ENCODE results near the gene PCSK5. TPM values are rescaled to one million over a fixed set of nuclear protein-coding genes. Genes with fewer than 3 reads are reported as not detected.

Gene PCSK5
- polyA plus RNA-seq, 2 donors: 4.2 to 6.1 TPM

DNA sequence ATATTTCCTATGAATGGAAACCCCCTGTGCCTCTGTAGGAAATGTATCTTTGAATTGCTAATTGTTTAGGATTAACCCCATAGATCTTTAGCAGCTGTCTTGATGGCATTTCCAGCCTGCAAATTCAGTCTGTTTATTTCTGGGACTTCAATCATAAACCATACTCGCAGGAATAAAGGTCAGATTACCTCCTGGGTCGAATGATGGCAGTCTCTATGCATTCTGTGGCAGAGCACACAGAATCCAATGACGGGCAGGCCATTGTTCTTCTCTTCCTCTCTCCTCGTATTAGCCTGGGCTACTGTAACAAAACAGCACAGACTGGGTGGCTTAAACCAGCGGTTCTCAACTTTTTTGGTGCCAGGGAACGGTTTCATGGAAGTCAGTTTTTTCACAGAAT, 199.9 kb downstream of the PCSK5 start:
- no peaks in the 10 kb centered on the region for H3K27me3 ChIP-seq (ENCODE audit: control insufficient read depth in 1 of 2, insufficient read depth in 2 of 2, low read length in 2 of 2)
- no peak overlapping the region for H3K4me3 ChIP-seq (ENCODE audit: low read depth in 1 of 2, low read length in 2 of 2)
- H3K9me3 ChIP-seq (ENCODE audit: control insufficient read depth in 2 of 2, insufficient read depth in 1 of 2, low read depth in 1 of 2, low read length in 1 of 2): no peaks in the 10 kb centered on the region
- H3K4me1 ChIP-seq (ENCODE audit: control insufficient read depth in 2 of 2, insufficient read depth in 2 of 2, low read length in 1 of 2): no peaks in the 10 kb centered on the region
- WGBS, 2 donors: 72 to 78% methylated on average over 6 of the region's 6 CpGs
- H3K36me3 ChIP-seq (ENCODE audit: control insufficient read depth in 2 of 2, insufficient read depth in 2 of 2, low read length in 1 of 2): peaks cover 0 to 2% of the 10 kb centered on the region in 2 donors
- no peak overlapping the region for H3K27ac ChIP-seq (ENCODE audit: low read depth in 2 of 2, low read length in 1 of 2)

DNA sequence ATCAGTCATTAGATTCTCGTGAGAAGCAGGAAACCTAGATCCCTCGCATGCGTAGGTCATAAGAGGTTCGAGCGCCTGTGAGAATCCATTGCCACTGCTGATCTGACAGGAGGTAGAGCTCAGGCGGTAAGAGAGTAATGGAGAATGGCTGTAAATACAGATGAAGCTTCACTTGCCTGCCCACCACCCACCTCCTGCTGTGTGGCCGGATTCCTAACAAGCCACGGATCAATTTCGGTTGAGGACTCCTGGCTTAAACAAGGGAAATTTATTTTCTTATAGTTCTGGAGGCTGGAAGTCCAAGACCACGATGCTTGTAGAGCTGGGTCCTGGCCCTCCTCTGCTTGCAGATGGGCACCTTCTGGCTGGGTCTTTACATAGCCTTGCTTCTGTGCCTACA, 200.4 kb downstream of the PCSK5 start:
- Histone ChIP-seq H3K36me3 (ENCODE audit: control insufficient read depth in 2 of 2, insufficient read depth in 2 of 2, low read length in 1 of 2) (peaks cover 0 to 2% of the 10 kb centered on the region in 2 donors), H3K4me1 (ENCODE audit: control insufficient read depth in 2 of 2, insufficient read depth in 2 of 2, low read length in 1 of 2) (no peaks in the 10 kb centered on the region), H3K27me3 (ENCODE audit: control insufficient read depth in 1 of 2, insufficient read depth in 2 of 2, low read length in 2 of 2) (no peaks in the 10 kb centered on the region), H3K9me3 (ENCODE audit: control insufficient read depth in 2 of 2, insufficient read depth in 1 of 2, low read depth in 1 of 2, low read length in 1 of 2) (no peaks in the 10 kb centered on the region), H3K4me3 (ENCODE audit: low read depth in 1 of 2, low read length in 2 of 2) (no peak overlapping the region), H3K27ac (ENCODE audit: low read depth in 2 of 2, low read length in 1 of 2) (no peak overlapping the region)
- 88 to 95% methylated on average over 10 of the region's 10 CpGs for WGBS, 2 donors

DNA sequence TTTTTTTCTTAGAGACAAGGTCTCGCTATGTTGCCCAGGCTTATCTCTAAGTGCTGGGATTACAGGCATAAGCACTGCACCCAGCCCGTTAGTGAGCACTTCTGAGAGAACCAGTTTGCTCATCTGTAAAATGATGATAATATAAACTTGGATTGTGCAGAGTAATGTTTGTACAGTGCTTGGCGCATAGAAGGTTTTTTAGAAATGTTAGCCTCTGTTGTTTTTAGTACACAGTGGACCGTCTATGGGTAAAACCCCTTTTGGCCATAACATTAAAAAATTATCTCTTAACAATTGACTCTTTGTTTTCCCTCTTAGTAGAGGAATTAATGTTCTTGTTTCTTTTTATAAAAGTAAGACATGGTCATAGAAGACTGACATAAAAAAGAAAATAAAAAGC, 202.1 kb downstream of the PCSK5 start:
- Histone ChIP-seq H3K4me3 (ENCODE audit: low read depth in 1 of 2, low read length in 2 of 2) (no peak overlapping the region), H3K27me3 (ENCODE audit: control insufficient read depth in 1 of 2, insufficient read depth in 2 of 2, low read length in 2 of 2) (no peaks in the 10 kb centered on the region), H3K36me3 (ENCODE audit: control insufficient read depth in 2 of 2, insufficient read depth in 2 of 2, low read length in 1 of 2) (peaks cover 0 to 2% of the 10 kb centered on the region in 2 donors), H3K4me1 (ENCODE audit: control insufficient read depth in 2 of 2, insufficient read depth in 2 of 2, low read length in 1 of 2) (no peaks in the 10 kb centered on the region), H3K9me3 (ENCODE audit: control insufficient read depth in 2 of 2, insufficient read depth in 1 of 2, low read depth in 1 of 2, low read length in 1 of 2) (no peaks in the 10 kb centered on the region), H3K27ac (ENCODE audit: low read depth in 2 of 2, low read length in 1 of 2) (no peak overlapping the region)
- WGBS, 2 donors: 68 to 70% methylated on average over 4 of the region's 4 CpGs

DNA sequence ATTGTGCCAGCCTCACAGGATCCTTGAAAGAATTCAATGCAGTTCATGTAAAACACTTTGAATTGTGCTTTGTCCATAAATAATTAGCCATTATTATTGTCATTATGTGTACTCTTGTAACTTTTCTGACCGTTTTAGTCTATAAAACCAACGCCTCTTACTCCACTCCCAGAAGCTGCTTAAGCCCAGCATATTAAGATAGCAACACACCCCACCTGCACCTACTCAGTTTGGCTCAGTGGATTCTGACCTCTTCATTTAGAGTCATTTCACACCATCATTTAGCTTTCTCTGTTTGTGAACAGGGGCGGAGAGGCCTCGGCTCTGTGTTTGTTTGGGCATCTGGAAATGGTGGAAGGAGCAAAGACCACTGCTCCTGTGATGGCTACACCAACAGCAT, 205.1 kb downstream of the PCSK5 start:
- no peaks in the 10 kb centered on the region for H3K27me3 ChIP-seq (ENCODE audit: control insufficient read depth in 1 of 2, insufficient read depth in 2 of 2, low read length in 2 of 2)
- 83 to 90% methylated on average over 4 of the region's 4 CpGs for WGBS, 2 donors
- H3K27ac ChIP-seq (ENCODE audit: low read depth in 2 of 2, low read length in 1 of 2): no peak overlapping the region
- peaks cover 0 to 2% of the 10 kb centered on the region in 2 donors for H3K36me3 ChIP-seq (ENCODE audit: control insufficient read depth in 2 of 2, insufficient read depth in 2 of 2, low read length in 1 of 2)
- no peaks in the 10 kb centered on the region for H3K9me3 ChIP-seq (ENCODE audit: control insufficient read depth in 2 of 2, insufficient read depth in 1 of 2, low read depth in 1 of 2, low read length in 1 of 2)
- no peak overlapping the region for H3K4me3 ChIP-seq (ENCODE audit: low read depth in 1 of 2, low read length in 2 of 2)
- H3K4me1 ChIP-seq (ENCODE audit: control insufficient read depth in 2 of 2, insufficient read depth in 2 of 2, low read length in 1 of 2): no peaks in the 10 kb centered on the region

DNA sequence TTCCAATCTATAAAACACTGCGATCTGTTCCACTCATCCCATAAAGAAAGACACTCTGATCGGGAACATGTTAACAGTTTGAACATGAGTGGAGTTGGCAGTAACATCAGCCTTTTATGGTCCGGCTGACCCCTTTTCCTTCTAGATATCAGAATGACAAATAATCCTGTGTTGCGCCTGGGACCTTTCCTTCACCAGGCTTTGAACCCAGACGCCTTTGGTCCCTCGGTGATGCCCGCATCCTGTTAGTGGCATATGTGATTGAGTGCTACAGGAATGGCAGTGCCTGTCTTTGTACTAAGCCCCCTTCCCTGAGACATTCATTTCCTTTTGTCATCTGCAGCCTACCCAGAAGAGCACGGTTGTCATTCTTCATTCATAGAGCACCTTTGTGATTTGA, 209.0 kb downstream of the PCSK5 start:
- H3K4me1 ChIP-seq (ENCODE audit: control insufficient read depth in 2 of 2, insufficient read depth in 2 of 2, low read length in 1 of 2): no peaks in the 10 kb centered on the region
- 81 to 83% methylated on average over 8 of the region's 8 CpGs for whole genome bisulfite sequencing, 2 donors
- no peak overlapping the region for H3K4me3 ChIP-seq (ENCODE audit: low read depth in 1 of 2, low read length in 2 of 2)
- no peaks in the 10 kb centered on the region for H3K27me3 ChIP-seq (ENCODE audit: control insufficient read depth in 1 of 2, insufficient read depth in 2 of 2, low read length in 2 of 2)
- H3K9me3 ChIP-seq (ENCODE audit: control insufficient read depth in 2 of 2, insufficient read depth in 1 of 2, low read depth in 1 of 2, low read length in 1 of 2): no peaks in the 10 kb centered on the region
- H3K36me3 ChIP-seq (ENCODE audit: control insufficient read depth in 2 of 2, insufficient read depth in 2 of 2, low read length in 1 of 2): no peaks in the 10 kb centered on the region
- no peak overlapping the region for H3K27ac ChIP-seq (ENCODE audit: low read depth in 2 of 2, low read length in 1 of 2)

DNA sequence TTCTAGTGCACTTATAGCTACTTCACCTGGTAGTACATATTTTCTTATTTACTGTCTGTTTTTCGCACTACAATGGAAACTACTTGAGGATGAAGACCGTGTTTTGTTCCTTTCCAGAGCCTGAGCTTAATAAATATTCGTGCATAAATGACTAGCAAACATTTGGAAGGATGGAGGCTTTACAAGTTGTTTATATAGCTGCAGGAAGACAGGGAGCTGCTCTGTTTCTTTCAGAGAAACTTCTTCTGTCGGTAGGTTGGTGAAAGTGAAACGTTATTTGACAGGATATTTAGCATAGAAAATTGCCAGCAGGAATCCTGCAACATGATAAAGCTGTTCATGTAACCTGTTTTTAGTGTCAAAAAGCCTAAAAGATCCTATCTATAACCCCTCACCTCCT, 210.6 kb downstream of the PCSK5 start:
- WGBS, 2 donors: 51 to 55% methylated on average over 5 of the region's 5 CpGs
- Histone ChIP-seq H3K27ac (ENCODE audit: low read depth in 2 of 2, low read length in 1 of 2) (no peak overlapping the region), H3K9me3 (ENCODE audit: control insufficient read depth in 2 of 2, insufficient read depth in 1 of 2, low read depth in 1 of 2, low read length in 1 of 2) (no peaks in the 10 kb centered on the region), H3K36me3 (ENCODE audit: control insufficient read depth in 2 of 2, insufficient read depth in 2 of 2, low read length in 1 of 2) (no peaks in the 10 kb centered on the region), H3K27me3 (ENCODE audit: control insufficient read depth in 1 of 2, insufficient read depth in 2 of 2, low read length in 2 of 2) (no peaks in the 10 kb centered on the region), H3K4me3 (ENCODE audit: low read depth in 1 of 2, low read length in 2 of 2) (no peak overlapping the region), H3K4me1 (ENCODE audit: control insufficient read depth in 2 of 2, insufficient read depth in 2 of 2, low read length in 1 of 2) (no peaks in the 10 kb centered on the region)

DNA sequence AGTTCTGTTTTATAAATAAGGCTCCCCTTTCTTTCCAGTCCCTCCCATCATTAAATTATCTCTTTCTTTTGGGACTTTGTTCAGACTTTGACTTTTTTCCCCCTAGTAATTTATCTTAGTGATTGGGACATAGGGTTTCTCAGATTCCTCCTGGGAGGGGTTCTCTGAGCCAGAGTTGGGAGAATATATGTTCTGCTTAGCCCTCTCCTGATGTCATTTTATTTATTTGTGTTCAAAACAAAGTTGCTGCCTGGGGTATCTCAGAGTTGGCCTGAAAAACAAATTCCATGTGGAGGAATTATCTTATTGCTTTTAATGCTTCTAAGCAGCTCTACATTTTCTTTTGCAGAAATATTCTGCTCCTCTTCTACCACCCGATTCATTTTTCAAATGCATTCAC, 211.0 kb downstream of the PCSK5 start:
- H3K36me3 ChIP-seq (ENCODE audit: control insufficient read depth in 2 of 2, insufficient read depth in 2 of 2, low read length in 1 of 2): no peaks in the 10 kb centered on the region
- H3K27me3 ChIP-seq (ENCODE audit: control insufficient read depth in 1 of 2, insufficient read depth in 2 of 2, low read length in 2 of 2): no peaks in the 10 kb centered on the region
- 81 to 86% methylated on average over 1 of the region's 1 CpG for WGBS, 2 donors
- no peak overlapping the region for H3K27ac ChIP-seq (ENCODE audit: low read depth in 2 of 2, low read length in 1 of 2)
- H3K4me3 ChIP-seq (ENCODE audit: low read depth in 1 of 2, low read length in 2 of 2): no peak overlapping the region
- no peaks in the 10 kb centered on the region for H3K4me1 ChIP-seq (ENCODE audit: control insufficient read depth in 2 of 2, insufficient read depth in 2 of 2, low read length in 1 of 2)
- H3K9me3 ChIP-seq (ENCODE audit: control insufficient read depth in 2 of 2, insufficient read depth in 1 of 2, low read depth in 1 of 2, low read length in 1 of 2): no peaks in the 10 kb centered on the region

DNA sequence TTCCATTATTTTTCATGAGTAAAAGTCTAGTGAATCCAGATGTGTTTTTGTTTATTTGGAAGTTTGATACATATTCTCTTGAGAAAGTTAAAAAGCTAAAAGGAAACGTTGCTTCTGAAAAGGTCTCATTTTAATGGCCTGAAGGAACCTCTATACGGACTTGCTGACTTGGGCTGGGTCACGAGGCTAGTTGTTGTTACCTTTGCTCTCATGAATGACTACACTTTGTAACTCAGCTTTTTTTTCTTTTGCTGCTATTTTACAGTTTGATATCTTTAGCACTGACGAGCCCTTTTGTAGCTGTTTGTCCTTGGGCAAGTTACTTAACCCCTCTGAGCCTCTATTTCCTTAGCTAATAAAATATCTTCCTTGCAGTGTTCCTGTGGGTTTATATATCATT, 211.5 kb downstream of the PCSK5 start:
- no peaks in the 10 kb centered on the region for H3K9me3 ChIP-seq (ENCODE audit: control insufficient read depth in 2 of 2, insufficient read depth in 1 of 2, low read depth in 1 of 2, low read length in 1 of 2)
- no peaks in the 10 kb centered on the region for H3K36me3 ChIP-seq (ENCODE audit: control insufficient read depth in 2 of 2, insufficient read depth in 2 of 2, low read length in 1 of 2)
- WGBS, 2 donors: 67 to 74% methylated on average over 4 of the region's 4 CpGs
- H3K4me1 ChIP-seq (ENCODE audit: control insufficient read depth in 2 of 2, insufficient read depth in 2 of 2, low read length in 1 of 2): no peaks in the 10 kb centered on the region
- no peak overlapping the region for H3K4me3 ChIP-seq (ENCODE audit: low read depth in 1 of 2, low read length in 2 of 2)
- no peak overlapping the region for H3K27ac ChIP-seq (ENCODE audit: low read depth in 2 of 2, low read length in 1 of 2)
- H3K27me3 ChIP-seq (ENCODE audit: control insufficient read depth in 1 of 2, insufficient read depth in 2 of 2, low read length in 2 of 2): no peaks in the 10 kb centered on the region

DNA sequence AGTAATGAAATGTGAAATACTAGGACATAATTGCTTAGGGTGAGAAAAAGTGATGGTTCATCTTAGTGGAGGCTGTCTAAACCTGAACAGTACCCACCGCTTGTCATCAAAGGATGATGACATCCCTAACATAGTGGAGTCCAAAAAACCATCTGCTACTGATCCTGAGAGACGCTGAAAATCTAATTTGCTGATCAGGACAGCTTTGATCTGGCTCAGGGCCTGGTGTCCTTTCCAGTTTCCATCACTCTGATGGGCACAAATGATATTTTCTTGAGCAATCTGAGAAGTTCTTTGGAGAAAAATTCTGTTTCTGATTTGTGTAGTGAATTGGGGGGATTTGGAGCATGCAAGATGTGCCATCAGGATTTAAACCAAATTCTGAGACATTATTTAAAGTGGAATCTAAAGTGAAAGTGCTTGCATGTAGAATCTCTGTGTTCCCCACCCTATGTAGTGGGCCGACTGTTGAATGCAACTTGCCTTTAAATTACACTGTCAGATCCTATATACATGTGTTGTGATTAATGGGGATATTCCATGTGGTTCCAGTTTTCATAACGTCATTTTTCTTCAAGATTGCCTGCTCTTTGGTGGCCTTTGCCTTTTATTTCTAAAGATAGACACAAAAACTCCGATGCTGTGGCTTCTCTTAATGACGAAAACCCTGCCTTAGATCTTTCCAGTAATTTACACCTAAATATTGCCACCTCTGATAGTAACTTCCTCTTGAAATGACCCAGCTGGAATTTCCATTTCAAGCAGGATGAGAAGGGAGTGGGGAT, 213.2 kb downstream of the PCSK5 start:
- H3K27ac ChIP-seq (ENCODE audit: low read depth in 2 of 2, low read length in 1 of 2): no peak overlapping the region
- 66 to 71% methylated on average over 6 of the region's 6 CpGs for WGBS, 2 donors

DNA sequence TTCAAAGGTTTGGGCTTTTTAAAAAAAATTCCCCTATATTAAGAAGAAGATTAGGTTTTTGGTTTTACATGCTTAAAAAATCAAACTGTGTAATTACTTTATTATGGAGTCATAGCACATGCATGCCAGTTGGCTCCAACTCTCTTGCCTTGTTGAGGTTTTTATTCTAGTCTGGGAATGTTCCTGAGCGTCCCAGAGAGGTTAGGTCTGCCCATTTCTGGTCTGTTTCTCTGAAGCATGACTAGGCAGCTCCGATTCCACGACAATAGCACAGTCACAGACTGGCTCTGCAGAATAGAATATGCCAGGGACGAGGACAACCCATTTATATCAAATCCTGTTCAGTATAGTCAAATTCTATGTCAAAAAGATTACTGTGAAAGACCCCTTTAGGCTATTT, 217.0 kb downstream of the PCSK5 start:
- Histone ChIP-seq H3K36me3 (ENCODE audit: control insufficient read depth in 2 of 2, insufficient read depth in 2 of 2, low read length in 1 of 2) (peaks cover 0 to 2% of the 10 kb centered on the region in 2 donors), H3K9me3 (ENCODE audit: control insufficient read depth in 2 of 2, insufficient read depth in 1 of 2, low read depth in 1 of 2, low read length in 1 of 2) (no peaks in the 10 kb centered on the region), H3K27ac (ENCODE audit: low read depth in 2 of 2, low read length in 1 of 2) (no peak overlapping the region), H3K4me1 (ENCODE audit: control insufficient read depth in 2 of 2, insufficient read depth in 2 of 2, low read length in 1 of 2) (no peaks in the 10 kb centered on the region), H3K4me3 (ENCODE audit: low read depth in 1 of 2, low read length in 2 of 2) (no peak overlapping the region), H3K27me3 (ENCODE audit: control insufficient read depth in 1 of 2, insufficient read depth in 2 of 2, low read length in 2 of 2) (no peaks in the 10 kb centered on the region)
- WGBS, 2 donors: 65 to 70% methylated on average over 4 of the region's 4 CpGs

More for the DNA sequence above, 213.2 kb downstream of the PCSK5 start:
- no peaks in the 10 kb centered on the region for H3K27me3 ChIP-seq (ENCODE audit: control insufficient read depth in 1 of 2, insufficient read depth in 2 of 2, low read length in 2 of 2)
- no peaks in the 10 kb centered on the region for H3K9me3 ChIP-seq (ENCODE audit: control insufficient read depth in 2 of 2, insufficient read depth in 1 of 2, low read depth in 1 of 2, low read length in 1 of 2)
- peaks cover 0 to 2% of the 10 kb centered on the region in 2 donors for H3K36me3 ChIP-seq (ENCODE audit: control insufficient read depth in 2 of 2, insufficient read depth in 2 of 2, low read length in 1 of 2)
- H3K4me3 ChIP-seq (ENCODE audit: low read depth in 1 of 2, low read length in 2 of 2): no peak overlapping the region
- no peaks in the 10 kb centered on the region for H3K4me1 ChIP-seq (ENCODE audit: control insufficient read depth in 2 of 2, insufficient read depth in 2 of 2, low read length in 1 of 2)

Measured in esophagus (tissue), 2 donors.